CD4-positive, alpha-beta memory T cell (primary cell): ENCODE results near the gene TBC1D14. TPM values are rescaled to one million over a fixed set of nuclear protein-coding genes. Genes with fewer than 3 reads are reported as not detected.
A peak's percentile ranks its signal among the peaks of the same experiment; 100 is the strongest.

Experiments used
- CTCF ChIA-PET: fragments of 350-600 bp; sonication (Branson Sonifier 250); formaldehyde crosslinking; loops from one replicate; lab custom pipeline; 2021; ENCODE audit warnings: inconsistent platforms; ENCODE audit not compliant: partially characterized antibody; lab: Charles Lee
- POLR2A ChIA-PET: fragments of 350-600 bp; sonication (Branson Sonifier 250); formaldehyde crosslinking; loops from one replicate; lab custom pipeline; 2021; ENCODE audit not compliant: partially characterized antibody; lab: Charles Lee
- DNase-seq, 5 donors: peaks; one replicate each; pipeline versions ENCODE4 v3.0.0 to v3.0.0-alpha.2; 2020 to 2022; ENCODE audit warnings: mixed read lengths in 1 of 5
- H3K27ac ChIP-seq: one replicate; pipeline ENCODE4 v1.7.0; 2013; ENCODE audit warnings: low read depth, low read length
- H3K27me3 ChIP-seq: 2 replicates; pipeline ENCODE4 v1.7.0; 2013; ENCODE audit warnings: mild to moderate bottlenecking, low read length, moderate library complexity; ENCODE audit not compliant: insufficient read depth
- H3K36me3 ChIP-seq: 2 replicates; pipeline ENCODE4 v1.7.0; 2013; ENCODE audit warnings: mild to moderate bottlenecking, low read length, moderate library complexity; ENCODE audit not compliant: insufficient read depth
- H3K4me1 ChIP-seq: 2 replicates; pipeline ENCODE4 v1.7.0; 2013; ENCODE audit warnings: mild to moderate bottlenecking, low read length, moderate library complexity; ENCODE audit not compliant: insufficient read depth
- H3K4me3 ChIP-seq, 2 donors: one replicate each; pipeline ENCODE4 v1.7.0; 2013; ENCODE audit warnings: low read length in 2 of 2, mild to moderate bottlenecking in 1 of 2
- H3K9me3 ChIP-seq, 2 donors: one replicate each; pipeline ENCODE4 v1.7.0; 2013; ENCODE audit warnings: low read length in 2 of 2, control low read depth in 1 of 2; ENCODE audit not compliant: control insufficient read depth in 1 of 2
- H3K27ac Mint-ChIP-seq, 7 donors: one replicate each; pipeline ENCODE4 v1.8.0; 2020 to 2021; ENCODE audit warnings: mixed read lengths in 7 of 7, mild to moderate bottlenecking in 6 of 7, inconsistent platforms in 3 of 7, moderate library complexity in 3 of 7
- H3K27me3 Mint-ChIP-seq, 2 donors: one replicate each; pipeline ENCODE4 v1.8.0; 2020 to 2021; ENCODE audit warnings: mixed read lengths in 2 of 2
- H3K36me3 Mint-ChIP-seq, 2 donors: one replicate each; pipeline ENCODE4 v1.8.0; 2020 to 2021; ENCODE audit warnings: mixed read lengths in 2 of 2, inconsistent platforms in 1 of 2, mild to moderate bottlenecking in 1 of 2
- H3K4me1 Mint-ChIP-seq, 4 donors: one replicate each; pipeline ENCODE4 v1.8.0; 2020 to 2021; ENCODE audit warnings: mixed read lengths in 4 of 4, mild to moderate bottlenecking in 1 of 4
- H3K4me3 Mint-ChIP-seq, 8 donors: one replicate each; pipeline ENCODE4 v1.8.0; 2020 to 2021; ENCODE audit warnings: mixed read lengths in 8 of 8, mild to moderate bottlenecking in 7 of 8, moderate library complexity in 6 of 8, inconsistent platforms in 3 of 8
- H3K9me3 Mint-ChIP-seq, 8 donors: one replicate each; pipeline ENCODE4 v1.8.0; 2020 to 2021; ENCODE audit warnings: mixed read lengths in 8 of 8, mild to moderate bottlenecking in 5 of 8, inconsistent platforms in 3 of 8, moderate library complexity in 1 of 8
- intact Hi-C: fragments of 100-400 bp; cut with micrococcal nuclease; formaldehyde crosslinking; loops from one replicate; pipeline ENCODE4 v1.15.1; 2023
- polyA plus RNA-seq, 2 donors: library from polyadenylated mRNA; unstranded; fragments of 300-500 nt; fragmentation: Illumina TruSeq; gene quantifications; one replicate each; pipeline ENCODE4 v1.2.3, GENCODE V29; 2021
- total RNA-seq, 2 experiments: library from RNA; stranded (reverse); gene quantifications; one replicate each; pipeline ENCODE4 v1.2.3, GENCODE V29; 2021

TBC1D14 gene
- total and polyA plus RNA-seq, 4 experiments from 2014 or later, result 40.7 to 80.7 (median 63.0) TPM

DNA sequence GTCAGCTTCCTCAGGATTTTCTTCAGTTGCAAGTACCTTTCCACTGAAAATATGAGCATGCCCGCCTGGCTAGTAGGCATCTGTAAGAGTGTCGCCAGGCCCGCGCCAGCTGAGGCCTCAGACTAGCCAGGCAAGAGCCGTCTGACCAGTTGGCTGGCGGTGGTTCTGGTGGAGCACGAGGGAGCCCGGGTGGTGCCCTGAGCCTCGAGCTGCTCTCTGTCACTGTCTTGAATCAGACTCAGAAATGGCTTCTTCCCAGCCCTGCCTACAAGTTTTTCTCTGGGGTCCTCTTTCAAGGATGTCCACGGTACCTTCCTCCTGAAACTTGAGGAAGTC is 146.3 kb downstream of the TBC1D14 start:
- Mint-ChIP-seq H3K4me1 (peaks cover 12 to 28% (median 18%) of the 10 kb centered on the region in 4 donors), H3K27me3 (no peaks in the 10 kb centered on the region), H3K4me3 (no peak overlapping the region), H3K27ac (no peak overlapping the region), H3K9me3 (no peaks in the 10 kb centered on the region), H3K36me3 (peaks cover 23 to 60% of the 10 kb centered on the region in 2 donors)
- intact Hi-C loops, result no loop called here
- ChIA-PET POLR2A (interaction anchor here (1.3 to 3.6 kb wide), 2 partner anchors 12 to 147 kb away, joined by 3 to 15 read pairs; partner anchors contain the start of gene GRPEL1), CTCF (interaction anchor here (0.6 to 11.3 kb wide), 3 partner anchors 12 to 82 kb away, joined by 3 to 76 read pairs (median 4); partner anchors contain the start of gene GRPEL1)
- no peak overlapping the region for H3K27ac ChIP-seq
- peaks cover 15% of the 10 kb centered on the region for H3K4me1 ChIP-seq
- no peaks in the 10 kb centered on the region for H3K27me3 ChIP-seq
- H3K4me3 ChIP-seq, result no peak overlapping the region
- H3K9me3 ChIP-seq, result no peaks in the 10 kb centered on the region
- H3K36me3 ChIP-seq, result peaks cover 57% of the 10 kb centered on the region
- DNase-seq, result no peak

- intact Hi-C loops, result no loop called here
- Mint-ChIP-seq H3K4me3 (no peak overlapping the region), H3K4me1 (peaks cover 6 to 18% (median 8%) of the 10 kb centered on the region in 4 donors), H3K36me3 (peaks cover 41 to 82% of the 10 kb centered on the region in 2 donors), H3K27ac (peak overlapping the region in 2 of 7 donors; percentile 38 to 68), H3K27me3 (no peaks in the 10 kb centered on the region), H3K9me3 (no peaks in the 10 kb centered on the region)
- CTCF ChIA-PET, result interaction anchor here (4.7 to 11.3 kb wide), 2 partner anchors 9 to 15 kb away, joined by 24 to 76 read pairs; partner anchors contain the start of genes GRPEL1 and TADA2B
- H3K36me3 ChIP-seq, result peaks cover 80% of the 10 kb centered on the region
- peaks cover 3% of the 10 kb centered on the region for H3K4me1 ChIP-seq
- no peak overlapping the region for H3K4me3 ChIP-seq
- H3K9me3 ChIP-seq, result no peaks in the 10 kb centered on the region
- no peak for DNase-seq
- H3K27me3 ChIP-seq, result no peaks in the 10 kb centered on the region
- H3K27ac ChIP-seq, result no peak overlapping the region
- POLR2A ChIA-PET, result interaction anchor here (0.7 to 1.8 kb wide), 3 partner anchors 12 to 17 kb away, joined by 3 to 4 read pairs (median 4); a partner anchor contains a TSS
Observed at GRCh38 chr4:7058792-7059191, 149.2 kb downstream of the TBC1D14 start.

- intact Hi-C loops, result loop anchor here (10.0 kb wide), 1 partner anchor 875 kb away; the partner anchor contains the start of gene AFAP1
- POLR2A ChIA-PET, result interaction anchor here (0.7 to 1.8 kb wide), 3 partner anchors 12 to 17 kb away, joined by 3 to 4 read pairs (median 4); a partner anchor contains a TSS
- CTCF ChIA-PET, result interaction anchor here (4.7 to 11.3 kb wide), 2 partner anchors 8 to 15 kb away, joined by 24 to 76 read pairs; partner anchors contain the start of genes GRPEL1 and TADA2B
Observed at GRCh38 chr4:7059662-7060061, 150.0 kb downstream of the TBC1D14 start.

GRCh38 chr4:7060346-7061150 is 150.9 kb downstream of the TBC1D14 start:
- Mint-ChIP-seq H3K4me1 (peaks cover 6 to 27% (median 14%) of the 10 kb centered on the region in 4 donors), H3K27ac (peak overlapping the region in 1 of 7 donors; percentile 48), H3K36me3 (peaks cover 39 to 77% of the 10 kb centered on the region in 2 donors), H3K27me3 (no peaks in the 10 kb centered on the region), H3K9me3 (no peaks in the 10 kb centered on the region), H3K4me3 (no peak overlapping the region)
- peaks cover 70% of the 10 kb centered on the region for H3K36me3 ChIP-seq
- no peaks in the 10 kb centered on the region for H3K9me3 ChIP-seq
- POLR2A ChIA-PET, result interaction anchor here (0.8 kb wide), 1 partner anchor 151 kb away, joined by 3 read pairs; the partner anchor contains the start of gene TBC1D14
- peaks cover 17% of the 10 kb centered on the region for H3K4me1 ChIP-seq
- no peaks in the 10 kb centered on the region for H3K27me3 ChIP-seq
- DNase-seq, result no peak
- CTCF ChIA-PET, result interaction anchor here (4.7 kb wide), 1 partner anchor 16 kb away, joined by 24 read pairs; the partner anchor contains the start of gene TADA2B
- H3K27ac ChIP-seq, result no peak overlapping the region
- H3K4me3 ChIP-seq, result no peak overlapping the region
- intact Hi-C loops, result loop anchor here (10.0 kb wide), 1 partner anchor 874 kb away; the partner anchor contains the start of gene AFAP1

More at GRCh38 chr4:7059662-7060061, 150.0 kb downstream of the TBC1D14 start:
- Histone ChIP-seq H3K4me1 (peaks cover 8% of the 10 kb centered on the region), H3K4me3 (no peak overlapping the region), H3K9me3 (no peaks in the 10 kb centered on the region), H3K27ac (no peak overlapping the region), H3K36me3 (peaks cover 78% of the 10 kb centered on the region), H3K27me3 (no peaks in the 10 kb centered on the region)
- no peaks in the 10 kb centered on the region for H3K27me3 Mint-ChIP-seq
- H3K36me3 Mint-ChIP-seq, result peaks cover 36 to 80% of the 10 kb centered on the region in 2 donors
- DNase-seq, result no peak
- H3K4me3 Mint-ChIP-seq, result no peak overlapping the region
- peak overlapping the region in 1 of 7 donors; percentile 13 for H3K27ac Mint-ChIP-seq
- peaks cover 4 to 18% (median 8%) of the 10 kb centered on the region in 4 donors for H3K4me1 Mint-ChIP-seq
- H3K9me3 Mint-ChIP-seq, result no peaks in the 10 kb centered on the region

DNA sequence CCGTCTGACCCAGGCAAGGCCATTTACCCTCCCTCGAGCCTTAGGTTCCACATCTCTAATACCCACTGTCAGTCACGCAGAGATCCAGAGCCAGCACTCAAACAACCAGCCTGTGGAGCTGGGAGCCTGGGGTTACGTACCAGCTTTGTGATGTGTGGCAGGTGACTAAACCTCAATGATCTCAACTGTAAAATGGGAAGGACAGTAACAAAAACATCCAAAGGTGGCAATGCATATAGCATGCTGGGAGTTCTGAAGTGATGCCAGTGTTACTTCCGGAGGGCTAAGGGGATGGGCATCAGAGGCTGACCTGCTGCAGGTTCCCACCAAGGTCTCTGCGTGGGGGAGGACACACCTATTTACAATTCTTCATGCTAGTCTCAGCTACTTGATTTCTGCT is 152.2 kb downstream of the TBC1D14 start:
- Histone ChIP-seq H3K36me3 (peaks cover 58% of the 10 kb centered on the region), H3K27me3 (no peaks in the 10 kb centered on the region), H3K4me1 (peaks cover 29% of the 10 kb centered on the region), H3K9me3 (no peaks in the 10 kb centered on the region), H3K27ac (no peak overlapping the region), H3K4me3 (no peak overlapping the region)
- Mint-ChIP-seq H3K27ac (no peak overlapping the region), H3K9me3 (no peaks in the 10 kb centered on the region), H3K36me3 (peaks cover 36 to 70% of the 10 kb centered on the region in 2 donors), H3K4me1 (peaks cover 9 to 39% (median 21%) of the 10 kb centered on the region in 4 donors), H3K4me3 (no peak overlapping the region), H3K27me3 (no peaks in the 10 kb centered on the region)
- intact Hi-C loops, result loop anchor here (10.0 kb wide), 1 partner anchor 873 kb away; the partner anchor contains the start of gene AFAP1
- POLR2A ChIA-PET, result interaction anchor here (1.6 to 11.0 kb wide), 2 partner anchors 11 to 17 kb away, joined by 5 to 231 read pairs; partner anchors contain the start of gene TADA2B
- DNase-seq, result no peak
- CTCF ChIA-PET, result interaction anchor here (1.0 to 4.7 kb wide), 3 partner anchors 8 to 162 kb away, joined by 3 to 24 read pairs (median 3); partner anchors contain the start of gene TADA2B

- H3K9me3 ChIP-seq, result no peaks in the 10 kb centered on the region
- Mint-ChIP-seq H3K4me3 (no peak overlapping the region), H3K27me3 (no peaks in the 10 kb centered on the region), H3K9me3 (no peaks in the 10 kb centered on the region), H3K27ac (peak overlapping the region in 1 of 7 donors; percentile 52), H3K36me3 (peaks cover 36 to 72% of the 10 kb centered on the region in 2 donors), H3K4me1 (peaks cover 12 to 47% (median 26%) of the 10 kb centered on the region in 4 donors)
- peaks cover 58% of the 10 kb centered on the region for H3K36me3 ChIP-seq
- H3K27me3 ChIP-seq, result no peaks in the 10 kb centered on the region
- ChIA-PET POLR2A (interaction anchor here (1.6 to 11.0 kb wide), 2 partner anchors 12 to 18 kb away, joined by 5 to 231 read pairs; partner anchors contain the start of gene TADA2B), CTCF (interaction anchor here (1.0 to 11.0 kb wide), 4 partner anchors 9 to 163 kb away, joined by 3 to 204 read pairs (median 14); partner anchors contain the start of gene TADA2B)
- intact Hi-C loops, result loop anchor here (10.0 kb wide), 1 partner anchor 872 kb away; the partner anchor contains the start of gene AFAP1
- peaks cover 34% of the 10 kb centered on the region for H3K4me1 ChIP-seq
- H3K4me3 ChIP-seq, result no peak overlapping the region
- H3K27ac ChIP-seq, result no peak overlapping the region
- DNase-seq, result no peak
Observed at GRCh38 chr4:7062816-7063215, 153.2 kb downstream of the TBC1D14 start.
